Midbrain (tissue), 1 donor: ENCODE results near the gene RDH13.
"Not testable (repeated sequence)": the region's sequence is repeated elsewhere in the genome, so short reads cannot be mapped to it uniquely, and the experiment has no call there.

Source experiments
- DNase-seq: peaks from one replicate; lab custom pipeline; 2025; lab: John Stamatoyannopoulos, UW

RDH13 gene

GRCh38 chr19:55044771-55045716 is 17.9 kb downstream of the RDH13 start:
- DNase-seq, result no peak

GRCh38 chr19:55044286-55044685 is 18.7 kb downstream of the RDH13 start:
- DNase-seq, result no peak

DNA sequence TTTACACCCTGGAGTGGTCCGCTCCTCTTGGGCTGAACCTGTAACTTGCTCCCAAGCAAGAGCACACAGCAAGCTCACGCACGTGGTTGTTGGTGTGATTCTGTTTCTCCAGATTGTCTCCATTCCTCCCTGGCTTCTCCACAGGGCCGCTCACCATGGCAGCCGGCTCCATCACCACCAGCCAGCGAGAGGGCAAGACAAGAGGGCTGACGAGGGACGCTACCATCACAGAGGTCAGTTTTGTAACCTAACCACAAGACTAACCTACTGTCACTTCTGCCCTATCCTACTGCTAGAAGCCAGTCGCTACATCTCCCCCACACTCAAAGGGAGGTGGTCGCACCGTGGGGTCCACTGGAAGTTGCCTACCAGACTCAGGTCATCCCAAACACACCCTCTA is 20.3 kb downstream of the RDH13 start:
- DNase-seq, result no peak

DNA sequence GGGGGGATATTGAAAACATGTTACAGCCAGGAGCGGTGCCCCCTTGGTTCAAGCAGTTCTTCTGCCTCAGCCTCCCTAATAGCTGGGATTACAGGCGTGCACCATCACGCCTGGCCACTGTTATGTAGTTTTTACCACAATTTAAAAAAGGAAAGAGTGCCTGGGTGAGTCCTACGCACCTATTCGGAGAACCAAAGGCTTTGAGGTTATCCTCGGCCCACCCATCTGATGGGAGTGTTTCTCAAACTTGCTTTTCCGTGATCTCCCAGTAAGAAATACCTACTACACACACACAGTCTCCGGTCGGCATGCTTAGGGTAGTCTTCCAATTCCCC is 20.6 kb downstream of the RDH13 start:
- DNase-seq, result no peak

- DNase-seq, result no peak
Observed at GRCh38 chr19:55041627-55042343, 21.2 kb downstream of the RDH13 start.

GRCh38 chr19:55041244-55041626 is 21.7 kb downstream of the RDH13 start:
- no peak for DNase-seq

DNA sequence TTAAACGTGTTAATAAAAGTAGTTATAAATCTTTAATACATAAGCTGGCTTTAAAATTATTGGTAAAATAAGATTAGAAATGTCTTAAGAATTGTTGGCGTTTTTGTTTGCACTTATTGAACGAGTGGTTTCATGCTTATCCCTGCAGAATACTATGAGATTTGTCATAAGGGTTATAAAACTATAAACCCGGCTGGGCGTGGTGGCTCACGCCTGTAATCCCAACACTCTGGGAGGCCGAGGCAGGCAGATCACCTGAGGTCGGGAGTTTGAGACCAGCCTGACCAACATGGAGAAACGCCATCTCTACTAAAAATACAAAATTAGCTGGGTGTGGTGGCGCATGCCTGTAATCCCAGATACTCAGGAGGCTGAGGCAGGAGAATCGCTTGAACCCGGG is 22.3 kb downstream of the RDH13 start:
- DNase-seq, result not testable (repeated sequence)

GRCh38 chr19:55037603-55038002 is 25.3 kb downstream of the RDH13 start:
- not testable (repeated sequence) for DNase-seq

DNA sequence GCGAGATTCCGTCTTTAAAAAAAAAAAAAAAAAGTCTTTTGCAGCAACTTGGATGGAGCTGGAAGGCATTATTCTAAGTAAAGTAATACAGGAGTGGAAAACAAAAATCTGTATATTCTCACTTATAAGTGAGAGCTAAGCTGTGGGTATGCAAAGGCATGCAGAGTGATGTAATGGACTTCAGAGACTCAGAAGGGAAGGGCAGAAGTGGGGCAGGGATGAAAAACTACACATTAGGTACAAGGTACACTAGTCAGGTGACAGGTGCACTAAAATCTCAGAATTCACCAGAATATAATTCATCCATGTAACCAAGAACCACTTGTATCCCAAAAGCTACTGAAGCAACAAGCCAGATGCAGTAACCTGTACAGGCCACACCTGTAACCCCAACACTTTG is 26.9 kb downstream of the RDH13 start:
- DNase-seq, result no peak

GRCh38 chr19:55034751-55035150 is 28.2 kb downstream of the RDH13 start:
- DNase-seq, result no peak

DNA sequence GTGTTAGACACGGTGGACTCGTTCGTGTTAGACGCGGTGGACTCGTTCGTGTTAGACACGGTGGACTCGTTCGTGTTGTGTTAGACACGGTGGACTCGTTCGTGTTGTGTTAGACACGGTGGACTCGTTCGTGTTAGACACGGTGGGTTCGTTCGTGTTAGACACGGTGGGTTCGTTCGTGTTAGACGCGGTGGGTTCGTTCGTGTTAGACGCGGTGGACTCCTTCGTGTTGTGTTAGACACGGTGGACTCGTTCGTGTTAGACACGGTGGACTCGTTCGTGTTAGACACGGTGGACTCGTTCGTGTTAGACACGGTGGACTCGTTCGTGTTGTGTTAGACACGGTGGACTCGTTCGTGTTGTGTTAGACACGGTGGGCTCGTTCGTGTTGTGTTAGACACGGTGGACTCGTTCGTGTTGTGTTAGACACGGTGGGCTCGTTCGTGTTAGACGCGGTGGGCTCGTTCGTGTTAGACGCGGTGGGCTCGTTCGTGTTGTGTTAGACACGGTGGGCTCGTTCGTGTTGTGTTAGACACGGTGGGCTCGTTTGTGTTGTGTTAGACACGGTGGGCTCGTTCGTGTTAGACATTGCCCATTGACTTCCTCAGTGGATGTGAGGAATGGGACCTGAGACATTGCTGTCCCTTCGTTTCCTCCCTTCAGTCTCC is 29.8 kb downstream of the RDH13 start:
- DNase-seq, result not testable (repeated sequence)

- DNase-seq, result no peak
Observed at GRCh38 chr19:55032170-55032800, 30.7 kb downstream of the RDH13 start.

DNA sequence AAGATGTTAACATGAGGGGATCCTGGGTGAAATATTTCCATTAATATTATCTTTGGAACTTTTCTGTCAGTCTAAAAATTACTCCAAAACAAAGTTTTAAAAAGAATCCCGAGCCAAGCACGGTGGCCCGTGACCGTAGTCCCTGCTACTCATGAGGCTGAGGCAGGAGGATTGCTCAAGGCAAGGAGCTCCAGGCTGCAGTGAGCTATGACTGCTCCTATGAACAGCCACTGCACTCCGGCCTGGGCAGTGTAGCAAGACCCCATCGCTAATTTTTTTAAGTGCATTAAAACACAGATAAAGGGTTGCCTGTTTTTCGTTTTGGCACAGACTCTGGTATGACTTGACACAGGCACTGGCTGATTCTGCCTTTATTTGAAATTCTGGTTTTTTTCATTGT is 31.8 kb downstream of the RDH13 start:
- no peak for DNase-seq

DNA sequence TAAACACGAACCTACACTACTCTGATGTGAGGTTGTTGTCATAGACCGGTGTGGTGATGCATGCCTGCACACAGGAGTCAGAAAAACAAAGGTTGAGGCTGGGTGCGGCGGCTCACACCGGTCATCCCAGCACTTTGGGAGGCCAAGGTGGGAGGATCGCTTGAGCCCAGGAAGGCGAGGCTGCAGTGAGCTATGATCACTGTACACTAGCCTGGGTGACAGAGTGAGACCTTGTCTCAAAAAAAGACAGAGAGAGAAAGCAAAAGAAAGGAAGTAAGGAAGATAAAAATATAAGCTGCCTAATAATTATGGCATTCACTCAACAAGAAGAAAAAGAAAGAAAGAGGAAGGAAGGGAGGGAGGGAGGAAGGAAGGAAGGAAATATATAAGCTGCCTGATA is 34.2 kb downstream of the RDH13 start:
- DNase-seq, result no peak

DNA sequence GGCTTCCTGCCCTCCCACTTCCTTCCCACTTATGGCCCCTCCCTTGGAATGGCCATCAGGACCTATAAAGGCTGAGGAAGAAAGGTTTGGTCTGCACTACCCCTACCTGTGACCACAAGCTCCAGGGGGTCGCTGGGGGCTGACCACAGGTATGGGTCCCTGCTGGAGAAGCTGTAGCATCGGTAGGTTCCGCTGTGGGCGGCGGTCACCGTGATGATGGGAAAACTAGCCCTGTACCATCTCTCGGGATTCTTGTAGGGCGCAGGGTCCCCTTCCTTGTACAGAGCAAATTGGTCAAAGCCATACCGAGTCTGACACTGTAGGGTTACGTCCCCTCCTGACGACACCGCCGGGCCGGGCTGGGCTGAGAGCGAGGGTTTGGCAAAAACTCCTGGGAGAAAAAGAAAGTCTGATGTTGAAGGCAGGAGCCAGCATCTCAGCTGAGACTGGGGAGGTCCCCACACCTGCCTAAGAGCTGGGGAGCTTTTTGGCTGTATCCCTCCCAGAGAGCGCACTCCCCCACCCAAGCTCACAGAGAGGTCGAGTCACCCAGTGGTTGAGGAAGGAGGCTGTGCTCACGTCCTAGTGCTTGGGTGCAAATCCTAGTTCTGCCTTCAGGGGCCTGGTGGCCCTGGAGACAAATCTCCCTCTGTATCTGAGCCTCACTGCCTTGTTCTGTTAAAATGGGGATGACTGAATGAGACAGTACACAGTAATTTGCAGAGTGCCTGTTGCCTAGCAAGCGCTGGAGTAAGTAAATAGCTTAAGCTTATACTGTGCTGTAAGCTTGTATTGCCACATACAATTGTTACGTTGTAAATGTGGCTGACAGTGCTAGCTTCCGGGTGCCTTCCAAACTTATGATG is 35.2 kb downstream of the RDH13 start:
- no peak for DNase-seq

DNA sequence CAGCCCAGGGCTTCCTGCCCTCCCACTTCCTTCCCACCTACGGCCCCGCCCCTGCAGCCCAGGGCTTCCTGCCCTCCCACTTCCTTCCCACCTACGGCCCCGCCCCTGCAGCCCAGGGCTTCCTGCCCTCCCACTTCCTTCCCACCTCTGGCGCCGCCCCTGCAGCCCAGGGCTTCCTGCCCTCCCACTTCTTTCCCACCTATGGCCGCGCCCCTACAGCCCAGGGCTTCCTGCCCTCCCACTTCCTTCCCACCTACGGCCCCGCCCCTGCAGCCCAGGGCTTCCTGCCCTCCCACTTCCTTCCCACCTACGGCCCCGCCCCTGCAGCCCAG is 35.8 kb downstream of the RDH13 start:
- not testable (repeated sequence) for DNase-seq

- DNase-seq, result no peak
Observed at GRCh38 chr19:55024111-55024510, 38.8 kb downstream of the RDH13 start.

- DNase-seq, result not testable (repeated sequence)
Observed at GRCh38 chr19:55020351-55020750, 42.6 kb downstream of the RDH13 start.

GRCh38 chr19:55018633-55019032 is 44.3 kb downstream of the RDH13 start:
- no peak for DNase-seq

DNA sequence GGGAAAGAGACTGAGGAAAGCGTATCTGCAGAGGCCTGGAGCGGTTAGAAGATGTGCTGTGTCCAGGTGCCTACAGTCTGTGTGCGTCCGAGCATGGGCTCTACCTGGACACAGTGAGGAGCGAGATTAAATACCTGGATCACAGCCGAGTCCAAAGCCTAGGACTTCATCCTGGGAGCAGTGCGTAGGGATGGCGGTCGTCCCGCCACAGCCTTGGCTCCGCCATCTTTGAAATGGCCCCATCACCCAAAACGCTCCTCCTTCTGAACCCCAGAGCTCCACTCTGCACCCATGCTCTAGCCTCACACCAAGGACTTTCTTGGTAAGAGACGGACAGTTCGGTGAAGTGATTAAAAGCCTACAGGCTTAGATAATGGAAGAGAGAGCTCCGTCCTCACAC is 44.7 kb downstream of the RDH13 start:
- no peak for DNase-seq

- DNase-seq, result no peak
Observed at GRCh38 chr19:55016017-55016416, 46.9 kb downstream of the RDH13 start.
